ENCODE measurements around the gene HINT1. TPM values are rescaled to one million over a fixed set of nuclear protein-coding genes. Genes with fewer than 3 reads are reported as not detected.

HINT1 gene
- total RNA-seq, 1 experiment from 2014 or later = 249 TPM

DNA sequence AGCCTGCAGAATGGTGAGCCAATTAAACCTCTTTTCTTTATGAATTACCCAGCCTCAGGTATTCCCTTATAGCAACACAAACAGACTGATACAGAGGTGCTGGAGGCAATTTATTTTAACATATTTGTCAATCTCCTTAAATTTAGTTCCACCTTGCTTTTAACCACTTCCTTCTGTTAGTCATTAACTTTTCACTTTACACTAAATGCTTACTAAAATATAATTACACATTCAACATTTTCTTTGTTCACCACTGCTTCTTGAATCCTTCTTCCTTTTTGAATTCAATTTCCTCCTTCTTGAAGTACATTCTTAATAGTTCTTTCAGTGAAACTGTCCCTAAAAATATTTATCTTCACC lies 45.1 kb upstream of the HINT1 start:
- H3K9me3 Mint-ChIP-seq = no peaks in the 10 kb centered on the region; a peak in 1 of 5 replicates
- no peak overlapping the region for H3K9ac ChIP-seq (ENCODE audit: extremely low read depth, insufficient read length, low read length)
- no peak overlapping the region for H4K8ac ChIP-seq (replicated peaks; ENCODE audit: insufficient read length, low read depth, low read length)
- H2AFZ ChIP-seq (ENCODE audit: low read length) = no peak overlapping the region
- H3K56ac ChIP-seq (ENCODE audit: insufficient read length, low read depth, low read length) = no peak overlapping the region
- H3K36me3 Mint-ChIP-seq (ENCODE audit: insufficient read depth in 1 of 3, low read depth in 3 of 3) = no peaks in the 10 kb centered on the region
- no peak overlapping the region for H4K91ac ChIP-seq (ENCODE audit: insufficient read length, low read depth, low read length)
- no peak overlapping the region for H3K14ac ChIP-seq (ENCODE audit: insufficient read depth, low read length)
- H3K79me1 ChIP-seq (ENCODE audit: insufficient read depth, low read depth, low read length, poor library complexity, severe bottlenecking) = no peaks in the 10 kb centered on the region
- no peak overlapping the region for H3K27ac Mint-ChIP-seq
- H2BK5ac ChIP-seq (ENCODE audit: insufficient read length, low read length) = no peak overlapping the region
- no peak overlapping the region for H3K23ac ChIP-seq (ENCODE audit: insufficient read length, low read depth, low read length)
- H3K23me2 ChIP-seq (ENCODE audit: insufficient read length, low read depth, low read length, poor library complexity, severe bottlenecking) = no peaks in the 10 kb centered on the region
- no peak overlapping the region for H2BK20ac ChIP-seq (ENCODE audit: low read depth, low read length, poor library complexity, severe bottlenecking)
- H3K27me3 Mint-ChIP-seq (ENCODE audit: low read depth) = no peaks in the 10 kb centered on the region
- no peaks in the 10 kb centered on the region for H3K79me2 ChIP-seq (ENCODE audit: insufficient read depth, low read length)
- DNase-seq = no peak
- H3T11ph ChIP-seq (ENCODE audit: low read length) = no peak overlapping the region
- no peak overlapping the region for H4K5ac ChIP-seq (ENCODE audit: insufficient read length, low read depth, low read length)
- H4K20me1 ChIP-seq (ENCODE audit: control insufficient read depth, insufficient read depth, insufficient read length) = no peaks in the 10 kb centered on the region
- H3K4ac ChIP-seq (ENCODE audit: low read depth, low read length) = no peak overlapping the region
- H2BK12ac ChIP-seq (ENCODE audit: insufficient read length, low read depth, low read length) = no peak overlapping the region
- no peak overlapping the region for H3K4me3 Mint-ChIP-seq
- no peak overlapping the region for H2BK15ac ChIP-seq (ENCODE audit: low read depth, low read length)
- H3K27me3 ChIP-seq (ENCODE audit: insufficient read depth, low read length) = no peaks in the 10 kb centered on the region
- H3K27ac ChIP-seq (ENCODE audit: insufficient read length, low read depth, low read length) = no peak overlapping the region
- H3K4me1 Mint-ChIP-seq = peaks cover 12 to 27% of the 10 kb centered on the region in 2 experiments
- TF ChIP-seq, protein P1, sequence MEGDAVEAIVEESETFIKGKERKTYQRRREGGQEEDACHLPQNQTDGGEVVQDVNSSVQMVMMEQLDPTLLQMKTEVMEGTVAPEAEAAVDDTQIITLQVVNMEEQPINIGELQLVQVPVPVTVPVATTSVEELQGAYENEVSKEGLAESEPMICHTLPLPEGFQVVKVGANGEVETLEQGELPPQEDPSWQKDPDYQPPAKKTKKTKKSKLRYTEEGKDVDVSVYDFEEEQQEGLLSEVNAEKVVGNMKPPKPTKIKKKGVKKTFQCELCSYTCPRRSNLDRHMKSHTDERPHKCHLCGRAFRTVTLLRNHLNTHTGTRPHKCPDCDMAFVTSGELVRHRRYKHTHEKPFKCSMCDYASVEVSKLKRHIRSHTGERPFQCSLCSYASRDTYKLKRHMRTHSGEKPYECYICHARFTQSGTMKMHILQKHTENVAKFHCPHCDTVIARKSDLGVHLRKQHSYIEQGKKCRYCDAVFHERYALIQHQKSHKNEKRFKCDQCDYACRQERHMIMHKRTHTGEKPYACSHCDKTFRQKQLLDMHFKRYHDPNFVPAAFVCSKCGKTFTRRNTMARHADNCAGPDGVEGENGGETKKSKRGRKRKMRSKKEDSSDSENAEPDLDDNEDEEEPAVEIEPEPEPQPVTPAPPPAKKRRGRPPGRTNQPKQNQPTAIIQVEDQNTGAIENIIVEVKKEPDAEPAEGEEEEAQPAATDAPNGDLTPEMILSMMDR (conservative IDR thresholded peaks at IDR 0.05) = no peak
- no peak overlapping the region for H3K4me2 ChIP-seq (ENCODE audit: insufficient read depth, insufficient read length, low read length)
- no peak overlapping the region for H2AK5ac ChIP-seq (ENCODE audit: insufficient read length, low read length)
- H3K18ac ChIP-seq (ENCODE audit: insufficient read length, low read depth, low read length) = no peak overlapping the region
- H2BK120ac ChIP-seq (ENCODE audit: low read depth, low read length, poor library complexity, severe bottlenecking) = no peak overlapping the region
- no peaks in the 10 kb centered on the region; the same call in 1 of the 2 replicates for H3K4me1 ChIP-seq (ENCODE audit: insufficient read depth, low read length)
- no peaks in the 10 kb centered on the region for H3K9me3 ChIP-seq (ENCODE audit: control insufficient read depth, low read depth, low read length)

All from H9 (cell line).